WTC11 (cell line): ENCODE measurements around the gene GPHB5. TPM values are rescaled to one million over a fixed set of nuclear protein-coding genes. Genes with fewer than 3 reads are reported as not detected.

Experiments
- ATAC-seq: fragments of 200-7000 bp; cut with Tn5 transposase; 2 replicates; pipeline ENCODE4 v1.10.0; 2021; ENCODE audit warnings: mild to moderate bottlenecking, moderate library complexity
- CTCF ChIA-PET: fragments of 300-600 bp; sonication (Branson Sonifier 250); formaldehyde crosslinking; loops from one replicate; lab custom pipeline; 2021; ENCODE audit warnings: antibody characterized with exemption; lab: Charles Lee
- POLR2A ChIA-PET: fragments of 350-600 bp; sonication (Branson Sonifier 250); formaldehyde crosslinking; loops from one replicate; lab custom pipeline; 2021; ENCODE audit warnings: antibody characterized with exemption; lab: Charles Lee
- DNase-seq: peaks from one replicate; pipeline ENCODE4 v3.0.0; 2021; ENCODE audit warnings: low spot score
- H3K27ac Mint-ChIP-seq: 2 replicates; pipeline ENCODE4 v1.8.0; 2021; ENCODE audit warnings: mixed read lengths
- H3K27me3 Mint-ChIP-seq: 2 replicates; pipeline ENCODE4 v1.8.0; 2021; ENCODE audit warnings: low read depth, mild to moderate bottlenecking, moderate library complexity, mixed read lengths
- H3K36me3 Mint-ChIP-seq: 2 replicates; pipeline ENCODE4 v1.8.0; 2021; ENCODE audit warnings: mixed read lengths
- H3K4me1 Mint-ChIP-seq: 2 replicates; pipeline ENCODE4 v1.8.0; 2022; ENCODE audit warnings: mixed read lengths
- H3K4me3 Mint-ChIP-seq: 2 replicates; pipeline ENCODE4 v1.8.0; 2021; ENCODE audit warnings: mild to moderate bottlenecking, moderate library complexity, mixed read lengths
- H3K9me3 Mint-ChIP-seq: 2 replicates; pipeline ENCODE4 v1.8.0; 2021; ENCODE audit warnings: mixed read lengths
- AFF4 ChIP-seq: sonication (generic); formaldehyde crosslinking; IDR thresholded peaks from 2 replicates; pipeline ENCODE4 v1.8.1; 2023; ENCODE audit warnings: mild to moderate bottlenecking, missing genetic modification reagents, borderline replicate concordance
- ATF1 ChIP-seq: sonication (generic); formaldehyde crosslinking; IDR thresholded peaks from 2 replicates; pipeline ENCODE4 v1.8.1; 2023; ENCODE audit warnings: mild to moderate bottlenecking, moderate library complexity, missing genetic modification reagents
- ESRRA ChIP-seq: sonication (generic); formaldehyde crosslinking; IDR thresholded peaks from 2 replicates; pipeline ENCODE4 v1.8.1; 2022; ENCODE audit warnings: mild to moderate bottlenecking, missing genetic modification reagents, borderline replicate concordance
- ETV6 ChIP-seq: sonication (generic); formaldehyde crosslinking; IDR thresholded peaks from 2 replicates; pipeline ENCODE4 v1.8.1; 2022; ENCODE audit warnings: mild to moderate bottlenecking, missing genetic modification reagents
- FOXP1 ChIP-seq: sonication (generic); formaldehyde crosslinking; IDR thresholded peaks from 2 replicates; pipeline ENCODE4 v1.8.0; 2022; ENCODE audit warnings: missing genetic modification reagents, mild to moderate bottlenecking, moderate library complexity, borderline replicate concordance
- GTF2I ChIP-seq: fragments of 250-450 bp; sonication (Bioruptor Pico); conservative IDR thresholded peaks from 2 replicates; pipeline ENCODE4 v1.4.0; 2021; ENCODE audit warnings: mild to moderate bottlenecking
- IRF1 ChIP-seq: sonication (generic); formaldehyde crosslinking; IDR thresholded peaks from 2 replicates; pipeline ENCODE4 v1.8.0; 2023; ENCODE audit warnings: missing genetic modification reagents
- IRF2 ChIP-seq: sonication (generic); formaldehyde crosslinking; IDR thresholded peaks from 2 replicates; pipeline ENCODE4 v1.8.0; 2022; ENCODE audit warnings: low read depth, missing genetic modification reagents, borderline replicate concordance
- JUN ChIP-seq: sonication (generic); formaldehyde crosslinking; IDR thresholded peaks from 2 replicates; pipeline ENCODE4 v1.8.0; 2023; ENCODE audit warnings: mild to moderate bottlenecking, missing genetic modification reagents
- MAX ChIP-seq: sonication (generic); formaldehyde crosslinking; IDR thresholded peaks from 2 replicates; pipeline ENCODE4 v1.8.0; 2022; ENCODE audit warnings: mild to moderate bottlenecking, missing genetic modification reagents
- NR3C1 ChIP-seq: sonication (generic); formaldehyde crosslinking; conservative IDR thresholded peaks from 2 replicates; pipeline ENCODE4 v1.8.1; 2023; ENCODE audit warnings: low read depth, mild to moderate bottlenecking, missing genetic modification reagents
- PREB ChIP-seq: sonication (generic); formaldehyde crosslinking; IDR thresholded peaks from 2 replicates; pipeline ENCODE4 v1.8.1; 2022; ENCODE audit warnings: mild to moderate bottlenecking, missing genetic modification reagents, moderate library complexity, borderline replicate concordance
- SMAD4 ChIP-seq: sonication (generic); formaldehyde crosslinking; IDR thresholded peaks from 2 replicates; pipeline ENCODE4 v1.8.0; 2022; ENCODE audit warnings: mild to moderate bottlenecking, missing genetic modification reagents
- TEAD1 ChIP-seq: sonication (generic); formaldehyde crosslinking; IDR thresholded peaks from 2 replicates; pipeline ENCODE4 v1.8.0; 2022; ENCODE audit warnings: mild to moderate bottlenecking, missing genetic modification reagents
- ZNF416 ChIP-seq: fragments of 250-450 bp; sonication (Bioruptor Pico); IDR thresholded peaks from 2 replicates; pipeline ENCODE4 v1.9.0; 2021; ENCODE audit warnings: mild to moderate bottlenecking, inconsistent platforms
- ZNF425 ChIP-seq: fragments of 250-450 bp; sonication (Bioruptor Pico); conservative IDR thresholded peaks from 2 replicates; pipeline ENCODE4 v1.9.0; 2021; ENCODE audit warnings: mild to moderate bottlenecking
- ZNF532 ChIP-seq: fragments of 250-450 bp; sonication (Bioruptor Pico); IDR thresholded peaks from 2 replicates; pipeline ENCODE4 v1.9.0; 2021; ENCODE audit warnings: mild to moderate bottlenecking, borderline replicate concordance
- ZSCAN18 ChIP-seq: fragments of 250-450 bp; sonication (Bioruptor Pico); IDR thresholded peaks from 2 replicates; pipeline ENCODE4 v2.1.2; 2022; ENCODE audit warnings: mild to moderate bottlenecking, moderate library complexity
- total RNA-seq: library from RNA; stranded (reverse); gene quantifications from 3 replicates; pipeline ENCODE4 v1.2.3, GENCODE V29; 2021

The GPHB5 gene
- total RNA-seq, 1 experiment from 2014 or later, result not detected

- ChIA-PET CTCF (interaction anchor here (0.9 kb wide), 1 partner anchor 17 kb away, joined by 3 read pairs; no protein-coding TSS in a partner anchor), POLR2A (no interaction called here)
- no peak overlapping the region for H3K27ac Mint-ChIP-seq
Observed at GRCh38 chr14:63290741-63291430, 27.8 kb downstream of the GPHB5 start.

GRCh38 chr14:63288853-63289252 is 29.9 kb downstream of the GPHB5 start:
- Mint-ChIP-seq H3K9me3 (peaks cover 3% of the 10 kb centered on the region; the same call in 1 of the 2 replicates), H3K36me3 (no peaks in the 10 kb centered on the region), H3K4me1 (peaks cover 15% of the 10 kb centered on the region), H3K4me3 (no peak overlapping the region), H3K27me3 (no peaks in the 10 kb centered on the region), H3K27ac (no peak overlapping the region)
- ATAC-seq (no peak), DNase-seq (no peak)
- ChIA-PET POLR2A (no interaction called here), CTCF (no interaction called here)
- TF ChIP-seq IRF1 (CRISPR knock-in tag) (no peak), ESRRA (CRISPR knock-in tag) (no peak), GTF2I (no peak), TEAD1 (CRISPR knock-in tag) (no peak), IRF2 (CRISPR knock-in tag) (no peak), ZNF425 (CRISPR knock-in tag) (no peak), SMAD4 (CRISPR knock-in tag) (no peak), JUN (CRISPR knock-in tag) (no peak), AFF4 (CRISPR knock-in tag) (no peak), MAX (CRISPR knock-in tag) (no peak), ZNF416 (CRISPR knock-in tag) (no peak), ZNF532 (CRISPR knock-in tag) (no peak)

More at GRCh38 chr14:63290741-63291430, 27.8 kb downstream of the GPHB5 start:
- H3K27me3 Mint-ChIP-seq, result no peaks in the 10 kb centered on the region
- H3K36me3 Mint-ChIP-seq, result no peaks in the 10 kb centered on the region
- H3K9me3 Mint-ChIP-seq, result peaks cover 3% of the 10 kb centered on the region; the same call in 1 of the 2 replicates
- ATAC-seq, result no peak
- TF ChIP-seq ATF1 (CRISPR knock-in tag) (no peak), ETV6 (no peak), JUN (CRISPR knock-in tag) (no peak), NR3C1 (CRISPR knock-in tag) (no peak), PREB (no peak), ZSCAN18 (CRISPR knock-in tag) (no peak), FOXP1 (CRISPR knock-in tag) (no peak)
- peaks cover 18% of the 10 kb centered on the region for H3K4me1 Mint-ChIP-seq
- no peak overlapping the region for H3K4me3 Mint-ChIP-seq
- no peak for DNase-seq
